IMR-90 (cell line): ENCODE data around the gene TPD52L2. TPM values are rescaled to one million over a fixed set of nuclear protein-coding genes. Genes with fewer than 3 reads are reported as not detected.

Experiments
- RCOR1 ChIP-seq: IDR thresholded peaks from 2 replicates; pipeline ENCODE4 v1.6.1; 2012; ENCODE audit warnings: mild to moderate bottlenecking, low read length, improper control_type of control experiment; ENCODE audit not compliant: insufficient replicate concordance
- microRNA-seq, 2 experiments: library from miRNA; stranded (forward) in 1 of 2; unstranded in 1 of 2; fragments of 10-50 nt in 1 of 2; fragments of <30 nt in 1 of 2; gene quantifications in 1 of 2; microRNA quantifications in 1 of 2; one replicate each; pipeline versions ENCODE3 to v1.1.0; 2013 to 2020; ENCODE audit not compliant: insufficient read depth in 1 of 2, insufficient read length in 1 of 2, unreplicated experiment in 1 of 2
- polyA plus RNA-seq, 3 experiments: library from polyadenylated mRNA; depleted of rRNA; stranded (reverse); fragments of >200 nt; gene quantifications; 2 replicates each; pipeline ENCODE4 v1.2.3, GENCODE V29; 2012; ENCODE audit warnings: low replicate concordance in 1 of 3
- small RNA-seq, 5 experiments: library from RNA; depleted of rRNA; stranded (forward); fragments of <200 nt; gene quantifications; one replicate each; pipeline ENCODE3, GENCODE V24; 2012
- total RNA-seq: library from RNA; depleted of rRNA; stranded (reverse); fragments of >200 nt; gene quantifications from 2 replicates; pipeline ENCODE4 v1.2.3, GENCODE V29; 2012; rRNA removed

TPD52L2 gene
- total and polyA plus RNA-seq, 2 of the 4 experiments (the other 2 are of a cell fraction): 113 to 189 TPM

DNA sequence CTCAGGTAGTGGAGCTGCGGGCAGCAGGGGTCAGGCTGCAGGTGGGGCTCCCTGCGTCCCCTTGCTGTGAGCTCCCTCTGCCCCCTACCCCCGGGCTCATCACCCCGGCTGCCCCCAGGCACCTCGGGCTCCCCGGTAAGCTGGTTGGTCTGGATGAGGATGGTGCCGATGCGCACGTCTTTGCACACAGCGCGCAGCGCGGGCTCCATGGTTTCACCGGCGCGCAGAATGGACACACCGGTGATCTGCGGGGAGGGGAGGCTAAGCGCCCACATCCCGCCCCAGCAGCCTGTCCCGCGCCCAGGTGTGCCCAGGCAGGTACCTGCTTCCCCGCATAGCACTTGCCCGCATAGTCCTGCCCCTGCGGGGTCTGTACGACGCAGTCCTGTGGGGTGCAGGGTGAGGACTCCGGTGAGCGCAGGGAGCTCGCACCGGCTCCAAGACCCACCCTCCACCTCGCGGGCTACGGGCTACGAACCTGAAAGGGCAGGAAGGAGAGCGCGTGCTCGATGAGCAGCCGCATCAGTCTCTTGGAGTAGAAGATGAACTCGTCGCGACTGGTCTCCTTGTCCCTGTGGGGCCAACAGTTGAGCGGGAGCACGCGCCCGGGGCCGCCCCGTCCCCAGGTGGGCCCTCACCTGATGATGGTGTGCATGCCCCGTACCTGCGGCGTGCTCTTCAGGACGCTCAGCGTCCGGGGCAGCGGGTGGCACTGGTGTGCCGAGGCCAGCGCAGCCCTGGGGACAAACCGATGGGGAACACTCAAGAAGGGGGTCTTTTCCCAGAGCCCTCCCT, 75.6 kb downstream of the TPD52L2 start (continued):
- no peak for TF ChIP-seq RCOR1

Small RNA genes lying within 50 kb of the gene (microRNA-seq; reads per million reads assigned to microRNA genes)
- gene MIR1914 (ENCODE audit: unreplicated experiment) (1.1 reads per million), gene MIR941-1 (ENCODE audit: unreplicated experiment) (not detected), gene MIR941-2 (ENCODE audit: insufficient read depth in 1 of 2, insufficient read length in 1 of 2, unreplicated experiment in 1 of 2) (0 reads per million in 2 experiments), gene MIR941-3 (ENCODE audit: unreplicated experiment) (not detected), gene MIR941-4 (ENCODE audit: insufficient read depth in 1 of 2, insufficient read length in 1 of 2, unreplicated experiment in 1 of 2) (0 reads per million in 2 experiments), gene MIR941-5 (ENCODE audit: insufficient read depth in 1 of 2, insufficient read length in 1 of 2, unreplicated experiment in 1 of 2) (0 reads per million in 2 experiments), gene RNU1-134P (ENCODE audit: insufficient read depth, insufficient read length) (not detected)

Small RNA genes lying within 50 kb of the gene (small RNA-seq; reads per million reads assigned to genes)
- 0 reads per million in 5 experiments for gene MIR941-2
- gene MIR941-4: 0 reads per million in 5 experiments
- 0 reads per million in 5 experiments for gene MIR941-5
- 0 to 11.4 (median 0.51) reads per million in 5 experiments for gene RNU1-134P

Other genes starting within 250 kb of the TPD52L2 start
- gene GMEB2, start 238.2 kb upstream of the TPD52L2 start, total RNA-seq: 5.0 and 5.3 TPM in 2 replicates
- 10.0 and 10.6 TPM in 2 replicates for gene GMEB2, start 238.2 kb upstream of the TPD52L2 start, polyA plus RNA-seq (2012; rRNA removed)
- gene STMN3, start 211.8 kb upstream of the TPD52L2 start, total RNA-seq: 20.3 and 21.1 TPM in 2 replicates
- 62.3 and 67.4 TPM in 2 replicates for gene STMN3, start 211.8 kb upstream of the TPD52L2 start, polyA plus RNA-seq (2012; rRNA removed)
- 9.4 and 14.7 TPM in 2 replicates for gene RTEL1, start 207.0 kb upstream of the TPD52L2 start, total RNA-seq
- gene RTEL1, start 207.0 kb upstream of the TPD52L2 start, polyA plus RNA-seq (2012; rRNA removed): 18.8 and 22.5 TPM in 2 replicates
- gene TNFRSF6B, start 168.6 kb upstream of the TPD52L2 start, total RNA-seq: 1.1 and 1.3 TPM in 2 replicates
- gene TNFRSF6B, start 168.6 kb upstream of the TPD52L2 start, polyA plus RNA-seq (2012; rRNA removed): 11.0 and 12.0 TPM in 2 replicates
- 25.3 and 29.2 TPM in 2 replicates for gene ARFRP1, start 157.3 kb upstream of the TPD52L2 start, total RNA-seq
- gene ARFRP1, start 157.3 kb upstream of the TPD52L2 start, polyA plus RNA-seq (2012; rRNA removed): 36.3 and 36.6 TPM in 2 replicates
- 13.4 and 15.6 TPM in 2 replicates for gene ZGPAT, start 157.2 kb upstream of the TPD52L2 start, total RNA-seq
- gene ZGPAT, start 157.2 kb upstream of the TPD52L2 start, polyA plus RNA-seq (2012; rRNA removed): 20.2 and 21.1 TPM in 2 replicates
- gene LIME1, start 128.6 kb upstream of the TPD52L2 start, total RNA-seq: 0.28 and 0.36 TPM in 2 replicates
- gene LIME1, start 128.6 kb upstream of the TPD52L2 start, polyA plus RNA-seq (2012; rRNA removed): 7.8 and 11.9 TPM in 2 replicates
- 5.0 and 8.1 TPM in 2 replicates for gene SLC2A4RG, start 125.5 kb upstream of the TPD52L2 start, total RNA-seq
- gene SLC2A4RG, start 125.5 kb upstream of the TPD52L2 start, polyA plus RNA-seq (2012; rRNA removed): 50.3 and 71.4 TPM in 2 replicates
- 14.9 and 15.3 TPM in 2 replicates for gene ZBTB46, start 34.0 kb upstream of the TPD52L2 start, total RNA-seq
- 4.2 and 4.3 TPM in 2 replicates for gene ZBTB46, start 34.0 kb upstream of the TPD52L2 start, polyA plus RNA-seq (2012; rRNA removed)
- gene ABHD16B, start 3.8 kb upstream of the TPD52L2 start, total RNA-seq: not detected in 2 replicates
- 0.05 TPM in 1 of 2 replicates, not detected in the other for gene ABHD16B, start 3.8 kb upstream of the TPD52L2 start, polyA plus RNA-seq (2012; rRNA removed)
- 45.2 and 46.9 TPM in 2 replicates for gene DNAJC5, start 29.9 kb downstream of the TPD52L2 start, total RNA-seq
- 35.6 and 36.3 TPM in 2 replicates for gene DNAJC5, start 29.9 kb downstream of the TPD52L2 start, polyA plus RNA-seq (2012; rRNA removed)
- 16.7 and 18.3 TPM in 2 replicates for gene UCKL1, start 91.1 kb downstream of the TPD52L2 start, total RNA-seq
- gene UCKL1, start 91.1 kb downstream of the TPD52L2 start, polyA plus RNA-seq (2012; rRNA removed): 54.7 and 58.6 TPM in 2 replicates
- 6.4 and 6.5 TPM in 2 replicates for gene ZNF512B, start 104.7 kb downstream of the TPD52L2 start, total RNA-seq
- 15.6 and 15.9 TPM in 2 replicates for gene ZNF512B, start 104.7 kb downstream of the TPD52L2 start, polyA plus RNA-seq (2012; rRNA removed)
- gene SAMD10, start 114.4 kb downstream of the TPD52L2 start, total RNA-seq: 0.54 and 0.56 TPM in 2 replicates
- 4.0 and 4.1 TPM in 2 replicates for gene SAMD10, start 114.4 kb downstream of the TPD52L2 start, polyA plus RNA-seq (2012; rRNA removed)
- gene PRPF6, start 115.9 kb downstream of the TPD52L2 start, total RNA-seq: 68.6 and 71.3 TPM in 2 replicates
- 38.5 and 43.5 TPM in 2 replicates for gene PRPF6, start 115.9 kb downstream of the TPD52L2 start, polyA plus RNA-seq (2012; rRNA removed)
- gene C20orf204, start 170.9 kb downstream of the TPD52L2 start, total RNA-seq: 0.18 and 0.28 TPM in 2 replicates
- 0.09 and 0.11 TPM in 2 replicates for gene C20orf204, start 170.9 kb downstream of the TPD52L2 start, polyA plus RNA-seq (2012; rRNA removed)
- gene SOX18, start 184.4 kb downstream of the TPD52L2 start, total RNA-seq: not detected in 2 replicates
- gene SOX18, start 184.4 kb downstream of the TPD52L2 start, polyA plus RNA-seq (2012; rRNA removed): not detected in 2 replicates
- 8.9 and 9.3 TPM in 2 replicates for gene TCEA2, start 197.9 kb downstream of the TPD52L2 start, total RNA-seq
- gene TCEA2, start 197.9 kb downstream of the TPD52L2 start, polyA plus RNA-seq (2012; rRNA removed): 28.9 and 30.0 TPM in 2 replicates
- 7.7 and 8.1 TPM in 2 replicates for gene RGS19, start 214.2 kb downstream of the TPD52L2 start, total RNA-seq
- 17.5 and 21.5 TPM in 2 replicates for gene RGS19, start 214.2 kb downstream of the TPD52L2 start, polyA plus RNA-seq (2012; rRNA removed)
- 0.28 and 0.36 TPM in 2 replicates for gene OPRL1, start 214.8 kb downstream of the TPD52L2 start, total RNA-seq
- gene OPRL1, start 214.8 kb downstream of the TPD52L2 start, polyA plus RNA-seq (2012; rRNA removed): 1.1 and 1.2 TPM in 2 replicates
- gene LKAAEAR1, start 219.1 kb downstream of the TPD52L2 start, total RNA-seq: not detected in 2 replicates
- 0.16 and 0.21 TPM in 2 replicates for gene LKAAEAR1, start 219.1 kb downstream of the TPD52L2 start, polyA plus RNA-seq (2012; rRNA removed)
- not detected in 2 replicates for gene NPBWR2, start 242.3 kb downstream of the TPD52L2 start, total RNA-seq
- gene NPBWR2, start 242.3 kb downstream of the TPD52L2 start, polyA plus RNA-seq (2012; rRNA removed): not detected in 2 replicates